Ovary (tissue), 3 donors: Measurements from ENCODE around the gene TMEM151B.

ENCODE experiments used
- CTCF ChIP-seq, 3 donors: fragments of 450-650 bp in 2 of 3; fragments of 200-600 bp in 1 of 3; IDR thresholded peaks; one replicate each; pipeline versions ENCODE4 v1.5.1 to v1.8.0; 2016 to 2022; ENCODE audit warnings: antibody characterized with exemption in 3 of 3, mild to moderate bottlenecking in 1 of 3
- EP300 ChIP-seq: sonication (generic); formaldehyde crosslinking; IDR thresholded peaks from one replicate; pipeline ENCODE4 v1.6.1; 2017; ENCODE audit warnings: antibody characterized with exemption
- POLR2A ChIP-seq: fragments of 450-650 bp; IDR thresholded peaks from one replicate; pipeline ENCODE4 v1.6.1; 2017; ENCODE audit warnings: antibody characterized with exemption, mild to moderate bottlenecking, moderate library complexity
- donor health status: DM: no; HTN: no; CAD: no.

GRCh38 chr6:44302856-44303255, 32.6 kb downstream of the TMEM151B start:
- no peak for TF ChIP-seq CTCF (IDR thresholded peaks at IDR 0.05)
- TF ChIP-seq POLR2A, result no peak
- no peak for TF ChIP-seq EP300
